AG04450 (cell line): Measurements from ENCODE around the gene PTCSC3. TPM values are rescaled to one million over a fixed set of nuclear protein-coding genes. Genes with fewer than 3 reads are reported as not detected.

Experiments used
- CTCF ChIA-PET: fragments of 300-600, 350-600 bp; formaldehyde crosslinking; extraction: SDS; loops from one replicate; lab custom pipeline; 2022; ENCODE audit warnings: antibody characterized with exemption, inconsistent platforms; lab: Charles Lee
- POLR2A ChIA-PET: fragments of 350-600 bp; formaldehyde crosslinking; extraction: SDS; loops from one replicate; lab custom pipeline; 2021; ENCODE audit warnings: antibody characterized with exemption, inconsistent platforms; lab: Yijun Ruan, JAX
- DNase-seq: peaks from one replicate; pipeline ENCODE4 v3.0.0-alpha.2; 2011; ENCODE audit warnings: low read depth, low spot score
- H3K27ac ChIP-seq: one replicate; pipeline ENCODE4 v1.5.1; 2012; ENCODE audit warnings: low read depth, low read length, control low read depth
- H3K27me3 ChIP-seq: one replicate; pipeline ENCODE4 v1.6.0; 2012; ENCODE audit warnings: low read length; ENCODE audit not compliant: control insufficient read depth, insufficient read depth
- H3K4me3 ChIP-seq: 2 replicates; pipeline ENCODE4 v1.5.1; 2011; ENCODE audit warnings: mild to moderate bottlenecking, low read depth, low read length, control low read depth
- H3K9me3 ChIP-seq: 2 replicates; pipeline ENCODE4 v1.5.1; 2012; ENCODE audit warnings: low read length; ENCODE audit not compliant: control insufficient read depth, insufficient read depth
- CTCF ChIP-seq: IDR thresholded peaks from 2 replicates; pipeline ENCODE4 v1.5.1; 2011; ENCODE audit warnings: low read depth, low read length, control low read depth, inconsistent platforms
- polyA plus RNA-seq: library from polyadenylated mRNA; depleted of rRNA; stranded (reverse); fragments of >200 nt; gene quantifications from 2 replicates; pipeline ENCODE4 v1.2.3, GENCODE V29; 2011

PTCSC3 gene
- polyA plus RNA-seq, 1 experiment = not detected

DNA sequence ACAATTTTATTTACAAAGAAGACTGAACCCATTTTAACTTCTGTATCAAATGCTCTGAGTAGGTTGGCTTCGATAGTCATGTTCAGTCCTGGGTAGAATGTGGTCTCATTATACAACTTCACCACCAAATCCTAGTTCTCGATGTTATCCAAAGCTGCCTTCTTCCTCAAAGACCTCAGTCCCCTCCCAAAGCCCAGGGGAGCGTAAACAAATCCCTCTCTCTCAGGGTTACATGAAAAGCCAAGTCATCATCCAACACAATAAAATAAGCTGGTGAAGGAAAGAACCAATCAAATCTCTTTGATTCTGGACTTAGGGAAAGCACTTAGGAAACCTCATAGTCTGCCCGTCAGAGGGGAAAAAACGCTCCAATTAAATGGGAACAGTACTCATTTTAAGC lies 9.1 kb downstream of the PTCSC3 start:
- Histone ChIP-seq H3K4me3 (no peak overlapping the region), H3K27ac (no peak overlapping the region), H3K27me3 (no peaks in the 10 kb centered on the region), H3K9me3 (no peaks in the 10 kb centered on the region; the same call in 1 of the 2 replicates)
- DNase-seq = no peak
- CTCF ChIA-PET = no interaction called here
- no peak for TF ChIP-seq CTCF
- POLR2A ChIA-PET = no interaction called here

DNA sequence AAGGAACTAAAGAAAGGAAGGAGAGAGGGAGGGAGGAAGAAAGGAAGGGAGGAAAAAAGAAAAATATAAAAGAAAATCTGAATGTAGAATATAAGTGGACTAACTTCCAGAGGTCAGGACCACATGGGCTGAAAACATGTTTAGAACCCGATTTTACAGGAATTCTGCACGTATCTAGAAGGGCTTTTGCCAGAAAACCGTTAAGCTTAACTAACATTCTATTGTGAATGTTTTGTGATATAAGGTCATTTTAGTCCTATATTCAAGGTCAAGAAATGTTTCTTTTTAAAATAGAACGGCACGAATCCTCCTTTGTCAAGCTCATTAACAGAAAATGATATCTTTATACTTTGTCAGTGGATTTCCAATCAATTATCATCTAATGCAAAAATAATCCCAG lies 13.1 kb downstream of the PTCSC3 start:
- Histone ChIP-seq H3K9me3 (no peaks in the 10 kb centered on the region; the same call in 1 of the 2 replicates), H3K27me3 (no peaks in the 10 kb centered on the region), H3K4me3 (no peak overlapping the region), H3K27ac (no peak overlapping the region)
- no peak for DNase-seq
- CTCF ChIA-PET = no interaction called here
- POLR2A ChIA-PET = no interaction called here
- TF ChIP-seq CTCF = no peak

GRCh38 chr14:36162267-36162666 lies 14.3 kb downstream of the PTCSC3 start:
- Histone ChIP-seq H3K9me3 (no peaks in the 10 kb centered on the region; the same call in 1 of the 2 replicates), H3K27me3 (no peaks in the 10 kb centered on the region), H3K4me3 (no peak overlapping the region), H3K27ac (no peak overlapping the region)
- DNase-seq = no peak
- ChIA-PET CTCF (interaction anchor here (1.0 kb wide), 1 partner anchor 92 kb away, joined by 3 read pairs; no protein-coding TSS in a partner anchor), POLR2A (no interaction called here)
- TF ChIP-seq CTCF = no peak

DNA sequence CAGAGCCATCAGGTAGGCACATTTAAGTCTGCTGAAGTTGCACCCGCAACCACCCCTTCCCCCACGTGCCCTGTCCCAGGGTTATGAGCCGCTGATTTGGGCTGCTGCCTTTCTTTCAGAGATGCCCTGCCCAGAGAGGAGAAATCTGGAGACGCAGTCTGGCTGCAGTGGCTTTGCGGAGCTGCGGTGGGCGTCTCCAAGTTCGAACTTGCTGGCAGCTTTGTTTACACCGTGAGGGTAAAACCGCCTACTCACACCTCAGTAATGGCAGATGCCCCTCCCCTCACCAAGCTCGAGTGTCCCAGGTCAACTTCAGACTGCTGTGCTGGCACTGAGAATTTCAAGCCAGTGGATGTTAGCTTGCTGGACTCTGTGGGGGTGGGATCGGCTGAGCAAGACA lies 14.7 kb downstream of the PTCSC3 start:
- ChIA-PET CTCF (interaction anchor here (1.0 kb wide), 1 partner anchor 91 kb away, joined by 3 read pairs; no protein-coding TSS in a partner anchor), POLR2A (no interaction called here)
- TF ChIP-seq CTCF = no peak
- H3K9me3 ChIP-seq = no peaks in the 10 kb centered on the region; the same call in 1 of the 2 replicates
- no peak for DNase-seq
- no peak overlapping the region for H3K27ac ChIP-seq
- H3K27me3 ChIP-seq = no peaks in the 10 kb centered on the region
- no peak overlapping the region for H3K4me3 ChIP-seq

- CTCF ChIA-PET = no interaction called here
- DNase-seq = no peak
- H3K27ac ChIP-seq = no peak overlapping the region
- H3K4me3 ChIP-seq = no peak overlapping the region
- TF ChIP-seq CTCF = no peak
- H3K9me3 ChIP-seq = no peaks in the 10 kb centered on the region
- POLR2A ChIA-PET = no interaction called here
- H3K27me3 ChIP-seq = no peaks in the 10 kb centered on the region
These were observed 25.2 kb downstream of the PTCSC3 start for GRCh38 chr14:36151335-36151734.
